ENCODE results near the gene RAB9B. TPM values are rescaled to one million over a fixed set of nuclear protein-coding genes. Genes with fewer than 3 reads are reported as not detected.

The RAB9B gene
- 0.15 and 0.16 TPM in 2 replicates for polyA plus RNA-seq (2011; rRNA removed)
- 0.01 and 0.03 TPM in 2 replicates for polyA plus RNA-seq (2012; cell fraction: cytosol; rRNA removed)
- polyA plus RNA-seq (2012; cell fraction: nucleus; rRNA removed): 0.01 and 0.04 TPM in 2 replicates
- polyA plus RNA-seq (2017; fragmentation: RNase III; extraction: RNeasy Plus Mini Kit Qiagen cat#74134 plus additional on column Dnase treatment): 0.09 to 0.17 TPM (median 0.14 TPM) in 3 replicates
- 0.05 and 0.17 TPM in 2 replicates for polyA minus RNA-seq (2011; rRNA and poly(A)+ RNA removed)

GRCh38 chrX:103831803-103832544 lies at the start of gene RAB9B:
RAB9B (minus strand) TSS chrX:103832257; CDS start chrX:103825784, 6,473 bp downstream.
- H3K4me3 ChIP-seq: peak within 1 kb of the TSS; percentile 59
- peak within 1 kb of the TSS in 1 of 2 experiments; percentile 75; a peak in 4 of 6 replicates for H3K27ac ChIP-seq
- ChIA-PET POLR2A (interaction anchor here (0.6 kb wide), 1 partner anchor 70 kb away, joined by 6 read pairs; no protein-coding TSS in a partner anchor), CTCF (interaction anchor here (1.0 to 1.8 kb wide), 4 partner anchors 13 to 17 kb away, joined by 3 to 11 read pairs (median 6); no protein-coding TSS in a partner anchor)
- no peaks in the 10 kb centered on the region for H3K4me1 ChIP-seq
- no peaks in the 10 kb centered on the region for H3K9me3 ChIP-seq
- no peak for FAIRE-seq
- peak; percentile 88 to 97 for ATAC-seq
- 22% methylated on average over 21 of the region's 54 CpGs for WGBS (ENCODE audit: missing lambda C conversion rate)
- TF ChIP-seq KDM5A (IDR thresholded peaks at IDR 0.05): no peak
- TF ChIP-seq HEYL (CRISPR knock-in tag; IDR thresholded peaks at IDR 0.05): no peak
- no peak for TF ChIP-seq RARB (CRISPR knock-in tag; IDR thresholded peaks at IDR 0.05)
- no peak for TF ChIP-seq BCL3 (IDR thresholded peaks at IDR 0.05)
- TF ChIP-seq, protein P1, sequence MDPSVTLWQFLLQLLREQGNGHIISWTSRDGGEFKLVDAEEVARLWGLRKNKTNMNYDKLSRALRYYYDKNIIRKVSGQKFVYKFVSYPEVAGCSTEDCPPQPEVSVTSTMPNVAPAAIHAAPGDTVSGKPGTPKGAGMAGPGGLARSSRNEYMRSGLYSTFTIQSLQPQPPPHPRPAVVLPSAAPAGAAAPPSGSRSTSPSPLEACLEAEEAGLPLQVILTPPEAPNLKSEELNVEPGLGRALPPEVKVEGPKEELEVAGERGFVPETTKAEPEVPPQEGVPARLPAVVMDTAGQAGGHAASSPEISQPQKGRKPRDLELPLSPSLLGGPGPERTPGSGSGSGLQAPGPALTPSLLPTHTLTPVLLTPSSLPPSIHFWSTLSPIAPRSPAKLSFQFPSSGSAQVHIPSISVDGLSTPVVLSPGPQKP (IDR thresholded peaks at IDR 0.05; ENCODE audit: low read depth, low read length): no peak
- TF ChIP-seq ZFP36 (IDR thresholded peaks at IDR 0.05; ENCODE audit: borderline replicate concordance, partially characterized antibody): no peak
- TF ChIP-seq, protein P2, sequence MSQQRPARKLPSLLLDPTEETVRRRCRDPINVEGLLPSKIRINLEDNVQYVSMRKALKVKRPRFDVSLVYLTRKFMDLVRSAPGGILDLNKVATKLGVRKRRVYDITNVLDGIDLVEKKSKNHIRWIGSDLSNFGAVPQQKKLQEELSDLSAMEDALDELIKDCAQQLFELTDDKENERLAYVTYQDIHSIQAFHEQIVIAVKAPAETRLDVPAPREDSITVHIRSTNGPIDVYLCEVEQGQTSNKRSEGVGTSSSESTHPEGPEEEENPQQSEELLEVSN (IDR thresholded peaks at IDR 0.05; ENCODE audit: borderline replicate concordance, low read depth): no peak
- no peak for TF ChIP-seq BHLHE40 (IDR thresholded peaks at IDR 0.05; ENCODE audit: low read depth, low read length)
- TF ChIP-seq JUN (IDR thresholded peaks at IDR 0.05): no peak
- TF ChIP-seq HOXB13 (CRISPR knock-in tag; IDR thresholded peaks at IDR 0.05; ENCODE audit: low read depth): no peak
- TF ChIP-seq EHMT2 (IDR thresholded peaks at IDR 0.05; ENCODE audit: low read depth): no peak
- no peak for TF ChIP-seq ZSCAN20 (CRISPR knock-in tag; IDR thresholded peaks at IDR 0.05)
- TF ChIP-seq HMGXB4 (CRISPR knock-in tag; IDR thresholded peaks at IDR 0.05; ENCODE audit: borderline replicate concordance): no peak
- TF ChIP-seq RFX5 (IDR thresholded peaks at IDR 0.05): no peak
- peak within 1 kb of the TSS; percentile 86 for H3K4me2 ChIP-seq
- no peak for DNase-seq (ENCODE audit: low read depth in 1 of 2, low spot score in 1 of 2)

DNA sequence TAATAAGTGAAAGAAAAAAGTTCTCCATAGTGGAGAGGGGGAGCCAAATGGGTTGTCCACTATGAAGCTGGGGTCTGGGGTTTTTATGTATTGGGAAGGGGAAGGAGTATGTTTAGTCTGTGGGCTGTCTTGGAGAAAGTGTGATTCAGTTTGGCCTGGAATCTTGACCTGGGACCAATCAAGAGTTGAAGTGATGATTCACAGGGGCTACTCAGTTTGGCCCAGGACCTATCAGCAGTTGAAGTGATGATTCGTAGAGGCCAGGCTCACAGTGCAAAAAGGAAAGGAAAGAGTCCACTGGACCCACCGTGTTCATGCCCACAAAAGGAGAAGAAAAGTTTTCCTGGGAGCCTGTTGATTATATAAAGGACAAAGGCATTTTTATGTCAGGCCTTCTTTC lies 47.3 kb upstream of the RAB9B start:
- ChIA-PET POLR2A (no interaction called here), CTCF (no interaction called here)
- no peak overlapping the region for H3K27ac ChIP-seq
- ATAC-seq (no peak), FAIRE-seq (peak; percentile 18), DNase-seq (ENCODE audit: low read depth in 1 of 2, low spot score in 1 of 2) (no peak)
- H3K4me2 ChIP-seq: no peak overlapping the region
- TF ChIP-seq TFCP2L1 (CRISPR knock-in tag; IDR thresholded peaks at IDR 0.05): no peak
- TF ChIP-seq JUNB (IDR thresholded peaks at IDR 0.05): no peak
- TF ChIP-seq NR3C1 (IDR thresholded peaks at IDR 0.05): no peak
- no peak for TF ChIP-seq BCL3 (IDR thresholded peaks at IDR 0.05)
- no peak for TF ChIP-seq FOXS1 (CRISPR knock-in tag; IDR thresholded peaks at IDR 0.05)
- no peak for TF ChIP-seq MAZ (IDR thresholded peaks at IDR 0.05; ENCODE audit: borderline replicate concordance, low read depth, low read length)
- TF ChIP-seq HDAC2 (IDR thresholded peaks at IDR 0.05): no peak
- whole genome bisulfite sequencing (ENCODE audit: missing lambda C conversion rate): 32% methylated on average over 2 of the region's 2 CpGs
- no peaks in the 10 kb centered on the region for H3K4me1 ChIP-seq
- H3K4me3 ChIP-seq: no peak overlapping the region
- no peaks in the 10 kb centered on the region for H3K9me3 ChIP-seq

Measured in A549 (cell line).